Testis (tissue), 3 donors: ENCODE data around the gene IL6R. TPM values are rescaled to one million over a fixed set of nuclear protein-coding genes. Genes with fewer than 3 reads are reported as not detected.

ENCODE experiments used
- DNase-seq: peaks from one replicate; pipeline ENCODE4 v3.0.0-alpha.2; 2019
- H3K27ac ChIP-seq, 2 donors: fragments of 200-600 bp; sonication (generic); one replicate each; pipeline ENCODE4 v1.5.1; 2019
- H3K27me3 ChIP-seq: fragments of 200-600 bp; sonication (generic); one replicate; pipeline ENCODE4 v1.5.1; 2019
- H3K36me3 ChIP-seq: fragments of 200-600 bp; sonication (generic); one replicate; pipeline ENCODE4 v1.5.1; 2017; ENCODE audit warnings: low read depth; ENCODE audit errors: missing control alignments
- H3K4me1 ChIP-seq: fragments of 200-600 bp; sonication (generic); one replicate; pipeline ENCODE4 v1.5.1; 2019
- H3K4me3 ChIP-seq, 2 donors: fragments of 200-600 bp; sonication (generic); one replicate each; pipeline ENCODE4 v1.5.1; 2017 to 2019
- H3K9me3 ChIP-seq: fragments of 200-600 bp; sonication (generic); one replicate; pipeline ENCODE4 v1.5.1; 2017
- CTCF ChIP-seq, 3 experiments: fragments of 450-650 bp in 2 of 3; fragments of 200-600 bp in 1 of 3; sonication (generic) in 1 of 3; IDR thresholded peaks; one replicate each; pipeline ENCODE4 v1.5.1; 2016 to 2019; ENCODE audit warnings: antibody characterized with exemption in 3 of 3, mild to moderate bottlenecking in 2 of 3, moderate library complexity in 1 of 3
- POLR2A ChIP-seq: fragments of 450-650 bp; IDR thresholded peaks from one replicate; pipeline ENCODE4 v1.6.1; 2017; ENCODE audit warnings: antibody characterized with exemption, mild to moderate bottlenecking, moderate library complexity
- WGBS, 2 donors: methylation state at CpG; one replicate each; pipeline ENCODE4 v1.1.5; 2018; 5-methylcytosine and 5-hydroxymethylcytosine counted together
- intact Hi-C: fragments of 100-400 bp; cut with DNase I; formaldehyde crosslinking; loops from one replicate; pipeline ENCODE4 v1.15.1; 2023; ENCODE audit warnings: low total_unique reads
- polyA plus RNA-seq: library from polyadenylated mRNA; stranded (reverse); fragments of 350-450 nt; fragmentation: Illumina TruSeq; extraction: RNeasy Lipid Tissue Mini Kit (QIAGEN cat#74804); gene quantifications from one replicate; pipeline ENCODE4 v1.2.3, GENCODE V29; 2014; ENCODE audit warnings: low read depth, low replicate concordance; ENCODE audit not compliant: insufficient read depth
- total RNA-seq, 2 donors: library from RNA; depleted of rRNA; stranded (reverse); fragments of >200 nt; gene quantifications; one replicate each; pipeline ENCODE4 v1.2.3, GENCODE V29; 2016

The IL6R gene
- total and polyA plus RNA-seq, 3 donors from 2014 or later, result 8.5 to 29.7 (median 25.0) TPM

- no peaks in the 10 kb centered on the region for H3K36me3 ChIP-seq
- DNase-seq, result no peak
- no peak for TF ChIP-seq CTCF (IDR thresholded peaks at IDR 0.05)
- no peak for TF ChIP-seq POLR2A
- no peak overlapping the region for H3K27ac ChIP-seq
- H3K27me3 ChIP-seq, result no peaks in the 10 kb centered on the region
- WGBS, 2 donors, result 71 to 74% methylated on average over 5 of the region's 5 CpGs
- H3K4me1 ChIP-seq, result no peaks in the 10 kb centered on the region
- H3K4me3 ChIP-seq, result no peak overlapping the region
- intact Hi-C loops, result no loop called here
- no peaks in the 10 kb centered on the region for H3K9me3 ChIP-seq
Measured at GRCh38 chr1:154503898-154504297, 98.8 kb downstream of the IL6R start.

GRCh38 chr1:154512760-154513159 lies 107.6 kb downstream of the IL6R start:
- 76 to 77% methylated on average over 3 of the region's 3 CpGs for WGBS, 2 donors
- intact Hi-C loops, result no loop called here
- Histone ChIP-seq H3K27me3 (no peaks in the 10 kb centered on the region), H3K9me3 (no peaks in the 10 kb centered on the region), H3K36me3 (no peaks in the 10 kb centered on the region), H3K4me1 (no peaks in the 10 kb centered on the region), H3K27ac (no peak overlapping the region), H3K4me3 (no peak overlapping the region)
- TF ChIP-seq POLR2A (no peak), CTCF (IDR thresholded peaks at IDR 0.05) (no peak)
- DNase-seq, result no peak

- H3K4me3 ChIP-seq, result no peak overlapping the region
- H3K27ac ChIP-seq, result peak overlapping the region in 1 of 2 donors; percentile 33
- intact Hi-C loops, result no loop called here
- WGBS, 2 donors, result 71 to 77% methylated on average over 7 of the region's 7 CpGs
- no peak for TF ChIP-seq POLR2A
- TF ChIP-seq CTCF (IDR thresholded peaks at IDR 0.05), result no peak
- no peaks in the 10 kb centered on the region for H3K36me3 ChIP-seq
- H3K27me3 ChIP-seq, result no peaks in the 10 kb centered on the region
- peak; percentile 69 for DNase-seq
- H3K9me3 ChIP-seq, result no peaks in the 10 kb centered on the region
- no peaks in the 10 kb centered on the region for H3K4me1 ChIP-seq
Measured at GRCh38 chr1:154514066-154514553, 109.0 kb downstream of the IL6R start.

GRCh38 chr1:154517661-154518060 lies 112.5 kb downstream of the IL6R start:
- intact Hi-C loops, result no loop called here
- no peaks in the 10 kb centered on the region for H3K27me3 ChIP-seq

More at GRCh38 chr1:154517661-154518060, 112.5 kb downstream of the IL6R start:
- DNase-seq, result no peak
- H3K4me3 ChIP-seq, result no peak overlapping the region
- H3K36me3 ChIP-seq, result no peaks in the 10 kb centered on the region
- no peak for TF ChIP-seq POLR2A
- TF ChIP-seq CTCF (IDR thresholded peaks at IDR 0.05), result no peak
- no peaks in the 10 kb centered on the region for H3K9me3 ChIP-seq
- H3K4me1 ChIP-seq, result peaks cover 20% of the 10 kb centered on the region
- WGBS, 2 donors, result 95% methylated on average over 11 of the region's 11 CpGs
- H3K27ac ChIP-seq, result no peak overlapping the region

Other genes starting within 250 kb of the IL6R start
- 100 to 1,000 TPM; 290 to 356 TPM for gene TPM3, start 213.2 kb upstream of the IL6R start, total RNA-seq
- 266 TPM for gene TPM3, start 213.2 kb upstream of the IL6R start, polyA plus RNA-seq
- gene CFAP141, start 199.0 kb upstream of the IL6R start, total RNA-seq, result 1 to 10 TPM; 4.0 to 8.4 TPM
- gene CFAP141, start 199.0 kb upstream of the IL6R start, polyA plus RNA-seq, result 38.3 TPM
- gene UBAP2L, start 184.4 kb upstream of the IL6R start, total RNA-seq, result 100 to 1,000 TPM; 159 to 166 TPM
- gene UBAP2L, start 184.4 kb upstream of the IL6R start, polyA plus RNA-seq, result 174 TPM
- 10 to 100 TPM; 92.7 to 98.9 TPM for gene HAX1, start 132.7 kb upstream of the IL6R start, total RNA-seq
- 192 TPM for gene HAX1, start 132.7 kb upstream of the IL6R start, polyA plus RNA-seq
- 1 to 10 TPM; 2.0 to 2.2 TPM for gene AQP10, start 84.2 kb upstream of the IL6R start, total RNA-seq
- 0.41 TPM for gene AQP10, start 84.2 kb upstream of the IL6R start, polyA plus RNA-seq
- 100 to 1,000 TPM; 179 to 204 TPM for gene ATP8B2, start 79.8 kb upstream of the IL6R start, total RNA-seq
- 50.9 TPM for gene ATP8B2, start 79.8 kb upstream of the IL6R start, polyA plus RNA-seq
- gene TDRD10, start 96.9 kb downstream of the IL6R start, total RNA-seq, result 10 to 100 TPM; 50.9 to 60.3 TPM
- 123 TPM for gene TDRD10, start 96.9 kb downstream of the IL6R start, polyA plus RNA-seq
- 10 to 100 TPM; 53.7 to 57.9 TPM for gene SHE, start 97.1 kb downstream of the IL6R start, total RNA-seq
- gene SHE, start 97.1 kb downstream of the IL6R start, polyA plus RNA-seq, result 50.9 TPM
- gene UBE2Q1, start 153.3 kb downstream of the IL6R start, total RNA-seq, result 10 to 100 TPM; 63.5 to 65.2 TPM
- gene UBE2Q1, start 153.3 kb downstream of the IL6R start, polyA plus RNA-seq, result 128 TPM
- 1 to 10 TPM; 1.2 to 1.3 TPM for gene CHRNB2, start 162.4 kb downstream of the IL6R start, total RNA-seq
- gene CHRNB2, start 162.4 kb downstream of the IL6R start, polyA plus RNA-seq, result 1.3 TPM
- gene ADAR, start 202.8 kb downstream of the IL6R start, total RNA-seq, result 100 to 1,000 TPM; 168 to 181 TPM
- 94.4 TPM for gene ADAR, start 202.8 kb downstream of the IL6R start, polyA plus RNA-seq